ENCODE measurements around the gene RFC3. TPM values are rescaled to one million over a fixed set of nuclear protein-coding genes. Genes with fewer than 3 reads are reported as not detected.

Gene RFC3
- polyA plus RNA-seq, 1 of the 3 experiments (the other 2 are of a cell fraction), result 15.8 TPM

DNA sequence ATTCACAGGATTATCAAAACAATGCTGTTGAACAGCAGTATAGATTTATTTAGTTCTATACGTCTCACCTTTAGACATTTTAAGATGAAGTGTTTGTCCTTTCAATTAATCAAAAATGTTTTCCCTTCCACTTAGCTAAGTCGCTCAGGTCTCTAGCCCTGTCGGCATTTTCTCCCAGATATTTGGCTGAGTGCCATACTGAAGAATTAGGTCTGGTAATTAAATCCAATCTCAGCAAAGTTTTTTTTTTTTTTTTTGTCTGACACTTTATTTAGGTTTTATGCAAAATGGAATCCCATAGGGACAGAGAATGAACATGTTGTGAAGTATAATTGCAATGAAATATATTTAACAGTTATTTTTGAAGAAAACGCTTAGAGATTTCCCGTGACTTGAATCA is 44.1 kb downstream of the RFC3 start:
- Histone ChIP-seq H3K4me2 (no peak overlapping the region), H4K20me1 (ENCODE audit: insufficient read depth) (no peaks in the 10 kb centered on the region), H3K4me1 (ENCODE audit: control insufficient read depth in 1 of 2, insufficient read depth in 2 of 2, low read depth in 1 of 2, low read length in 1 of 2) (peaks cover 0 to 3% of the 10 kb centered on the region in 2 experiments; a peak in 2 of 4 replicates), H3K9ac (no peak overlapping the region), H3F3A (replicated peaks; ENCODE audit: insufficient read depth) (no peaks in the 10 kb centered on the region), H3K79me2 (ENCODE audit: insufficient read depth) (no peaks in the 10 kb centered on the region), H3K9me2 (no peaks in the 10 kb centered on the region; the same call in 1 of the 2 replicates), H3K27ac (ENCODE audit: low read depth in 2 of 2, low read length in 1 of 2) (no peak overlapping the region), H2AFZ (ENCODE audit: low read depth) (no peak overlapping the region), H3K4me3 (ENCODE audit: low read depth in 2 of 2, low read length in 1 of 2) (no peak overlapping the region), H3K27me3 (ENCODE audit: insufficient read depth) (no peaks in the 10 kb centered on the region), H3K9me3 (no peaks in the 10 kb centered on the region), H3K36me3 (replicated peaks in 1 of 2; ENCODE audit: control insufficient read depth in 1 of 2, insufficient read depth in 2 of 2, low read length in 1 of 2) (no peaks in the 10 kb centered on the region)
- TF ChIP-seq CHD2 (IDR thresholded peaks at IDR 0.05; ENCODE audit: low read length, partially characterized antibody) (no peak), POLR2AphosphoS5 (IDR thresholded peaks at IDR 0.05; ENCODE audit: low read depth, low read length) (no peak), RFX5 (IDR thresholded peaks at IDR 0.05; ENCODE audit: low read length) (no peak), SMC3 (IDR thresholded peaks at IDR 0.05; ENCODE audit: low read depth, low read length) (no peak)
- 82% methylated on average over 5 of the region's 5 CpGs for WGBS (ENCODE audit: low lambda C conversion rate)
- DNase-seq, result no peak
- ChIA-PET CTCF (no interaction called here), POLR2A (no interaction called here)

DNA sequence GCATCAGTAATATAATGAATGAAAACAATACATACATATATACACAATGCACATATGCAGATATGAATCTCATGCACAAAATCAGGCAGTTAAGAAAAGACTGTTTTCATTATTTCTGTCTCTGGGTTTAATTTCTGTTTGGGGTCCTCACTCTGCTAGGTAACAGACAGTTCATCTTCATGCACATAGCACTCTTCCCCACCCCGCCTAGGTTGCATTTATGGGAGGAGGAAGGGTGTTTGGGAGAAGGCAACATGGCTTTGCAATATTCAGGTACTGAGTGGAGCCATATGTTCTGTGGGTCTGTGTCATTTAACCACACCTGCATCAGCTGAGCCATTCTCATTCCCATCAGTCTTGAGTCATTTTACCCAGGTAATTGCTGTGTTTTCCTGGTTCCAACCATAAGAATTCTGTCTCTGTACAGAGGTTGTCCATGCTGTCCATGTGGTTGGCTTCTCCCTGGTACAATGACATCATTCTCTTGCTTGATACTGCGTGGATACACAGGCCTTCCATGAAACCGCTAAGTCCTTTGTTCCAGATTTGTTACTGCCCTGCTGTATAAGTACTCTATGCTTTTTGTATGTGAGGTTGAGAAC is 45.3 kb downstream of the RFC3 start:
- Histone ChIP-seq H3K9me2 (no peaks in the 10 kb centered on the region; the same call in 1 of the 2 replicates), H3K9ac (no peak overlapping the region), H3K79me2 (ENCODE audit: insufficient read depth) (no peaks in the 10 kb centered on the region), H3K4me1 (ENCODE audit: control insufficient read depth in 1 of 2, insufficient read depth in 2 of 2, low read depth in 1 of 2, low read length in 1 of 2) (peaks cover 0 to 3% of the 10 kb centered on the region in 2 experiments; a peak in 2 of 4 replicates), H3K4me2 (no peak overlapping the region), H3K36me3 (replicated peaks in 1 of 2; ENCODE audit: control insufficient read depth in 1 of 2, insufficient read depth in 2 of 2, low read length in 1 of 2) (no peaks in the 10 kb centered on the region), H2AFZ (ENCODE audit: low read depth) (no peak overlapping the region), H3K27ac (ENCODE audit: low read depth in 2 of 2, low read length in 1 of 2) (no peak overlapping the region), H4K20me1 (ENCODE audit: insufficient read depth) (no peaks in the 10 kb centered on the region), H3K27me3 (ENCODE audit: insufficient read depth) (no peaks in the 10 kb centered on the region), H3F3A (replicated peaks; ENCODE audit: insufficient read depth) (no peaks in the 10 kb centered on the region), H3K4me3 (ENCODE audit: low read depth in 2 of 2, low read length in 1 of 2) (no peak overlapping the region), H3K9me3 (no peaks in the 10 kb centered on the region)
- DNase-seq, result no peak
- TF ChIP-seq PBX3 (IDR thresholded peaks at IDR 0.05) (no peak), RCOR1 (IDR thresholded peaks at IDR 0.05; ENCODE audit: low read length) (no peak), YY1 (IDR thresholded peaks at IDR 0.05; ENCODE audit: low read depth) (no peak), RXRA (IDR thresholded peaks at IDR 0.05; ENCODE audit: borderline replicate concordance, low read depth) (no peak), ELF1 (IDR thresholded peaks at IDR 0.05) (no peak), USF2 (IDR thresholded peaks at IDR 0.05; ENCODE audit: borderline replicate concordance, low read depth, low read length) (no peak), TCF12 (IDR thresholded peaks at IDR 0.05) (no peak), JUND (IDR thresholded peaks at IDR 0.05) (no peak), POLR2AphosphoS5 (IDR thresholded peaks at IDR 0.05; ENCODE audit: low read depth, low read length) (no peak)
- TF ChIP-seq, protein P1, sequence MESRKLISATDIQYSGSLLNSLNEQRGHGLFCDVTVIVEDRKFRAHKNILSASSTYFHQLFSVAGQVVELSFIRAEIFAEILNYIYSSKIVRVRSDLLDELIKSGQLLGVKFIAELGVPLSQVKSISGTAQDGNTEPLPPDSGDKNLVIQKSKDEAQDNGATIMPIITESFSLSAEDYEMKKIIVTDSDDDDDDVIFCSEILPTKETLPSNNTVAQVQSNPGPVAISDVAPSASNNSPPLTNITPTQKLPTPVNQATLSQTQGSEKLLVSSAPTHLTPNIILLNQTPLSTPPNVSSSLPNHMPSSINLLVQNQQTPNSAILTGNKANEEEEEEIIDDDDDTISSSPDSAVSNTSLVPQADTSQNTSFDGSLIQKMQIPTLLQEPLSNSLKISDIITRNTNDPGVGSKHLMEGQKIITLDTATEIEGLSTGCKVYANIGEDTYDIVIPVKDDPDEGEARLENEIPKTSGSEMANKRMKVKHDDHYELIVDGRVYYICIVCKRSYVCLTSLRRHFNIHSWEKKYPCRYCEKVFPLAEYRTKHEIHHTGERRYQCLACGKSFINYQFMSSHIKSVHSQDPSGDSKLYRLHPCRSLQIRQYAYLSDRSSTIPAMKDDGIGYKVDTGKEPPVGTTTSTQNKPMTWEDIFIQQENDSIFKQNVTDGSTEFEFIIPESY (IDR thresholded peaks at IDR 0.05; ENCODE audit: borderline replicate concordance, low read depth), result no peak
- CTCF ChIA-PET, result no interaction called here
- WGBS (ENCODE audit: low lambda C conversion rate), result 67% methylated on average over 3 of the region's 3 CpGs
- POLR2A ChIA-PET, result no interaction called here

All from SK-N-SH (cell line).